Dedifferentiated amniotic fluid mesenchymal stem cell (primary cell): ENCODE data around the gene RUBCN.
"Not testable (repeated sequence)": the region's sequence is repeated elsewhere in the genome, so short reads cannot be mapped to it uniquely, and the experiment has no call there.

Source experiments
- DNase-seq: peaks from one replicate; pipeline ENCODE4 v3.0.0-alpha.2; 2016; ENCODE audit errors: extremely low spot score

The RUBCN gene

DNA sequence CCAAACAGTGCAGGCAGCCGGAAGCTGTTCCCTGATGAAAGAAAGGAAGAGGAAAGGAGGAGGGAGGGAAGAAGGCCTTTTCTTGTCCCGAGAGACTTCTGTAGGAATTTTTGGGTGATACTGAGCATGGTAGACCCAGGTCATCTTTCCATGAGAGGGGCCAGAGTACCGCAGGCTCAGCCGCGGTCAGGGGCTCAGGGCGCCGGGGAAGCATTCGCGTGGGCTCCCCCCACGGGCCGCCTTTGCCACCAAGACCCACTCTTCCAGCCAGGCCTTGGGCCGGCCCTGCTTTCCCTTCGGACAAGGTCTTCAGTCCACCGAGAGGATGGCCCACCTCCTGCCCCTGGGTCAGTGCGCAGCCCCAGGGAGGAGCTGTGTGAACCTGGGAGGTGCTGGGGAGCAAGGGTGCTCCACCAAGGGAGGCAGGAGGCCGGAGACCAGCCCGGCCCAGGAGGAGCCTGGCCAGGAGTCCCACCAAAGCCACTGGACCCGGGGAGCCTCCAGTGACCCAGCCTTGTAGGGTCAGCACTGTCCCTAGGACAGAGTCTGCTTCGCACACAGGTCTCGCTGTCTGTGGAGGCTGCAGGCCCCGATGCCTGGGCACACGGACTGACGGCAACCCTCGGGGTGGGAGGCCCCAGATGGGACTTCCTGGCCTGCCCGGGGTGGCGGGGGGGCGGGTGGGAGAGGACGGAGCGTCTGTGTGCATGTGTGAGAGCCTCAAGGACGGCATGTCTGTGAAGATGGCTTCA is 79.0 kb downstream of the RUBCN start:
- not testable (repeated sequence) for DNase-seq

DNA sequence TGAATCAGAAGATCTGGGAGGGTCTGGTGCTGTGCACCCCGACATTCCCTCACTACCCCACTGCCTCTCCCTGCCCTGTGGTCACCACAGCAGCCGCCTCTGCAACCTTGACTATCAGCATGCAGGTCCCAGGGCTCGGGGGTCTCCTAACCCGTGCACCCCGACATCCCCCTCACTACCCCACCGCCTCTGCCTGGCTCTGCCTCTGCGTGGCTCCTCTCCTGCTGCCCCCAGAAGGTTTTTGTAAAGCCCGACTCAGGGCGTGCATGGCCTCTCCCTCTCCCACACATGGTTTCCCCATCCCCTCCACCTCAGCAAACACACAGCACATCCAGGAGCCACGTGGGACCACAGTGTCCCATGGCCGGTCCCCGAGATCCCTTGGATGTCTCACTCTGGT is 79.7 kb downstream of the RUBCN start:
- not testable (repeated sequence) for DNase-seq

DNA sequence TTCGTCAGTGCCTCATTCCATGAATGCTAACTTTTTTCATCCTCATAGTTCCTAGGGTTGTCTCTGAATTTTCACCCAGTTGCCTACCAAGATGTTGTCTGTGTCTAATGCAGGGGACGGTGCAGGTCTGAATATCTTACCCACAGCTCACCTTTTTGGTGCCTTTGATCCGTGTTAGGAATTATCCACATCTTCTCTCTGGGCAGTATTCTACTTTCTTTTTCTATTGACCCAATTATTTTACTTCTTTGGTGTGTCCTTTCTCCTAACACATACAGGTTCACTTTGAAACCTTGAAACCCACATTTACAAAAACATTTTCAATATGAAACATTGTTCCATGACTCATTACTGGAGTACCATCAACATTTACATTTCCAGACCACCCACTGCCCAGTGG is 80.6 kb downstream of the RUBCN start:
- not testable (repeated sequence) for DNase-seq

DNA sequence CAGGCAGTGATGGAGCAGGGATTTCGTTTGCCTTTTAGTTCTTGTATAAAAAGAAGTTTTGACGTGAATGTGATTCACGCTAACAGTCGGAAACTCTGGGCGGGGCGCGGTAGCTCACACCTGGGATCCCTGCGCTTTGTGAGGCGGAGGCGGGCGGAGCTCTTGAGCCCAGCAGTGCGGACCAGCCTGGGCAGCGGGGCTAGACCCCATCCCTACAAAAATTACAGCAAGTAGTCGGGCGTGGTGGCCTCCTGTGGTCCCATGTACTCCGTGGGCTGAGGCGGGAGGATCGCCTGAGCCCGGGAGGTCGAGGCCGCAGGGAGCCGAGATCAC is 81.7 kb downstream of the RUBCN start:
- DNase-seq = not testable (repeated sequence)

DNA sequence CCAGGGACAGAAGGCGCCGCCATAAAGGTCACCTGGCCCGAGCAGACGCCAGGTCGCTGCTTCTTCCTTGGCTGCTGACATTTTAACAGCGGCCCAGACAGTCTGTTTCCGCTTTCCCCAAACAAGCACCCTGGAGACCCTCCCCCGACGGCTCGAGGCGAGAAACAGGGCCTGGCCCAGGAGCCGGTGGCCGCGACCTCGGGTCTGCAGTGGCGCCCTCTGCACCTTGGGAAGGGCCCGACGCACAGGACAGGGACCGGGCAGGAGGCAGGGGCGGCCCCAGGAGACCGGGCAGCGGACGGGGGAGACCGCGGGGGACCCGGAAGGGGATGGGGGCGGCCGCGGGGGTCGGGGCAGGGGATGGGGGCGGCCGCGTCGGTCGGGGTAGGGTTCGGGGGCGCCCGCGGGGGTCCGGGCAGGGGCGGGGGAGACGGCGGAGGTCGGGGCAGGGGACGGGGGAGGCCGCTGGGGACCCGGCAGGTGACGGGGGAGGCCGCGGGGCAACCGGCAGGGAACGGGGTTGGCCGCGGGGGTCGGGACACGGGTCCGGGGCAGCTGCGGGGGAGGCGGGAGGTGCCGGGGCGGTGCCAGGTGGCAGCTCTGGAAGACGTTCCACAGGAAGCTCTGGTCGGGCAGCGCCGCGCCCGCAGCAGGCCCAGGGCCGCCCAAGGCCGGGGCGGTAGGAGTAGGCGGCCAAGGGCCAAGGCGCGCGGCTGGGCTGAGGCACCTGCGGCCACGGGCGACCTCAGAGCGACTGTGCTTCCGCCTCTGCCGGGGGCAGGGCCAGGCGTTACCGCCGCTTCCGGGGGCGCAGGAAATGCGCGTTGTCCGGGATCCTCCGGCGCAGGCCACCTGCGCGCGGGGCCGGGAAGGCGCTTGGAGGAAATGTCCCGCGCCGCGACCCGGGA is 82.4 kb downstream of the RUBCN start:
- DNase-seq = not testable (repeated sequence)

DNA sequence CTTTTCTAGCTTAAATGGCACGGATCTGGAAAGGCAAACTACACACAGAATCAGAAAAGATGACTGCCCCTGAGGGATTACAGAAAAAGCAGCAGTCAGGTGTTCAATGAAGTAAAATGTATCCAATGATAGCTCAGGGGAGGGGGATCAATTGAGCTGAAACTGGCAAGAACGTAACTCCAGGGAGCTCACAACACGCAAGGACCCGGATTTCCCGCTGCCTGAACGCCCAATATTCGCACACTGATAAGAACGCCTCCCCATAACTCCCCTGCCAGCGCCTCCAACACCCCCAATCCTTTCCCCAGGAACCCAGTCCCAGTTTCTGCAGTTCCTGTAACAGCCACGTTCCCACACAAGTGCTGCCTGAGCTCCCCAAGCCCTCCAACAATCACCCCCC is 83.8 kb downstream of the RUBCN start:
- DNase-seq = not testable (repeated sequence)

DNA sequence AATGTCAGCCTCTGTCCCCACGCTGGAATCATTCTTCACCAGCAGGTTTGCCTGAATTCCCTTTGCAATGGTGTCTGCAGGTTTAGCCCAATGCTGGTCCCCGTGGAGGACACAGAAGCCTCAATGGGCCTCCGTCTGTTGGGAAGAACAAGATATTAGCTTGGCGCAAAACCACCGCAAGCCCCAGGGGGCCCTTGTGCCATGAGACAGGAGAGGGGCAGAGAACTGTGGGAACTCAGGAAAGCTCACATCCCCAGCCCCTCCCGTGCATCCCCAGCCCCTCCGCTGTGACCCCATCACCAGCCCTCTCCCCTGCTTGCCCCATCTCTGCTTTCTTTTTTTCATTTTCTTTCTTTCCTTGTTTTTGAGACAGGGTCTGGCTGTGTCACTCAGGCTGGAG is 89.1 kb downstream of the RUBCN start:
- DNase-seq = not testable (repeated sequence)

DNA sequence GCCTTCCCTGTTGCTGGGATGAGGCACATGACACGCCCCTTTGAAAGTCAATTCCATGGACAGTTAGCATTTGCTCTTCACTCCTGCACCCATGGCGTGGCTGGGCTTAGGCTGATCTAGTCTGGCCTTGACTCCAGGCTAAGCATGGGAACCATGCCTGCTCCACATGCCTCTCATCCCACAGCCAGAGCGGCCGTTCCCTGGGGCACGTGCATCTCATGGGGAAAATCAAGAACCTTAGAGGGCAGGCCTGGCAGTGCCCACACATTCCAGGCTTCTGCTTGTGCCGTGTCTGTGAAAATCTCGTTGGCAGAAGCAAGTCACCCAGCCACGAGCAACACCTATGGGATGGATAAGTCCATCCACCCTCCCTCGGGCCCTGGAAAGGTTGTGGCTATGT is 89.5 kb downstream of the RUBCN start:
- not testable (repeated sequence) for DNase-seq

DNA sequence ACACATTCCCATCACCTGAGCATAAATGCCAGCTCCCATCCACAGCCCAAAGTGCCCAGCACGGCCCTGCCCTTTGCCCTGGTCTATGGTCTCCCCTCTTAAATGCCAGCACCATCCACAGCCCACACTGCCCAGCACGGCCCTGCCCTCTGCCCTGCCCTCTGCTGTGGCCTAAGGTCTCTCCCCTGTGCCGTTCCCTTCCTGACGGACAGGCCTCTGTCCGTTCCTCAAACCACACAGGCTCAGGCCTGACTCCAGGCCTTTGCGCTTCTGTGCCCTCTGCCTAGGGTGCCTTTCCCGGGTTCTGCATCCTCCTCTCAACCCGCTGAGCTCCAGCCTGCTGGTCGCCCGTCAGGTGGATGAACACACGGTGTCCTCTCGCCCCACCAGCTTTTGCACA is 90.4 kb downstream of the RUBCN start:
- DNase-seq = not testable (repeated sequence)

DNA sequence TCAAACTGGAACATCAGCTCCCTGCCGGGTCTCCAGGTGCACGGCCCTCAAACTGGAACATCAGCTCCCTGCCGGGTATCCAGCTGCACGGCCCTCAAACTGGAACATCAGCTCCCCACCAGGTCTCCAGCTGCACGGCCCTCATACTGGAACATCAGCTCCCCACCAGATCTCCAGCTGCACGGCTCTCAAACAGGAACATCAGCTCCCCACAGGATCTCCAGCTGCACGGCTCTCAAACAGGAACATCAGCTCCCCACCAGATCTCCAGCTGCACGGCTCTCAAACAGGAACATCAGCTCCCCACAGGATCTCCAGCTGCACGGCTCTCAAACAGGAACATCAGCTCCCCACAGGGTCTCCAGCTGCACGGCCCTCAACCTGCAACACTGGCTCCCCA is 99.1 kb downstream of the RUBCN start:
- DNase-seq = not testable (repeated sequence)

DNA sequence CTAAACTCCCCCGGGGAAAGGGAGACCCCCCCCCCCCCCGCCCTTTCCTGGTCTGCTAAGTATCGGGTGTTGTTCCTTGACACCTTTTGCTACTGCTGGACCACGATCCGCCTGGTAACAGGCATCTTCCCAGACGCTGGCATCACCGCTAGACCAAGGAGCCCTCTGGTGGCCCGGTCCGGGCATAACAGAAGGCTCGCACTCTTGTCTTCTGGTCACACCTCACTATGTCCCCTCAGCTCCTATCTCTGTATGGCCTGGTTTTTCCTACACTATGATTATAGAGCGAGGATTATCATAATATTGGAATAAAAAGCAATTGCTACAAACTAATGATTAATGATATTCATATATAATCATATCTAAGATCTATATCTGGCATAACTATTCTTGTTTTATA is 104.7 kb downstream of the RUBCN start:
- not testable (repeated sequence) for DNase-seq

DNA sequence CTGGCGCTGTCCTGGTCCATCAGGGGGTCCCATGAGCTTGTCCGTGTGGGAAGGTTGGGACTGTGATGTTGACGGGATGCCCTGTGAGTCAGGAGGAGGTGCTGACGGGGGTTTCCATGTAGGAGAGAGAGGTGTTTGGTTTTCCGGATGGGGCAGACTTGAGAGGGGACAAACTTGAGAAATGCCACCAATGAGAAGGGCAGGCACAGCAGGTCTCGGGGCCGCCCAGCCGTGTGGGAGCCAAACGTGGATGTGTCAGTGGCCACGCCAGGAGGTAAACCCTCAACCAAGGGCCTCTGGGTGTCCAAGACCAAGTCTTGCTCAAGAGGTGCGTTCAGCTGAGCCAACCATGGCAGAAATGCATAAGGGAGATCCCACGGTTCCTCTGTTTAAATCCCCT is 105.9 kb downstream of the RUBCN start:
- DNase-seq = not testable (repeated sequence)

DNA sequence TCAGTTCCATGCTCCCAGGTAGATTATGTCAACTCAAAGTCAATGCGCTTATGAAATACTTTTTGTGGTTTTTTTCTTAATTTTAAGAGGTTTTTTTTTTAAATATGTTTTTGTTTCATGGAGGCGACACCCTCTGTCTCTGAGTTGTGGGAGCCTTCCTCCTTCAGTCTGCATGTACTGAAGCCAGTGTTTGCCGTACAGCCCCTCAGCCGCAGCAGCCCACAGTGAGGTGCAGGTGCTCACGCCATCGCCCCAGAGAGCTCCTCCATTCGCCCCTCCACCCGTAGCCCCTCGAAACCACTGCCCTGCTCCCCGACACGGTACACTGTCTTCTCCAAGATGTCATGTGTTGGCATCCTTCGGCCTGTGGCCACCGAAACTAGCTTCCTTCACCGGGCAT is 107.4 kb downstream of the RUBCN start:
- DNase-seq = not testable (repeated sequence)

DNA sequence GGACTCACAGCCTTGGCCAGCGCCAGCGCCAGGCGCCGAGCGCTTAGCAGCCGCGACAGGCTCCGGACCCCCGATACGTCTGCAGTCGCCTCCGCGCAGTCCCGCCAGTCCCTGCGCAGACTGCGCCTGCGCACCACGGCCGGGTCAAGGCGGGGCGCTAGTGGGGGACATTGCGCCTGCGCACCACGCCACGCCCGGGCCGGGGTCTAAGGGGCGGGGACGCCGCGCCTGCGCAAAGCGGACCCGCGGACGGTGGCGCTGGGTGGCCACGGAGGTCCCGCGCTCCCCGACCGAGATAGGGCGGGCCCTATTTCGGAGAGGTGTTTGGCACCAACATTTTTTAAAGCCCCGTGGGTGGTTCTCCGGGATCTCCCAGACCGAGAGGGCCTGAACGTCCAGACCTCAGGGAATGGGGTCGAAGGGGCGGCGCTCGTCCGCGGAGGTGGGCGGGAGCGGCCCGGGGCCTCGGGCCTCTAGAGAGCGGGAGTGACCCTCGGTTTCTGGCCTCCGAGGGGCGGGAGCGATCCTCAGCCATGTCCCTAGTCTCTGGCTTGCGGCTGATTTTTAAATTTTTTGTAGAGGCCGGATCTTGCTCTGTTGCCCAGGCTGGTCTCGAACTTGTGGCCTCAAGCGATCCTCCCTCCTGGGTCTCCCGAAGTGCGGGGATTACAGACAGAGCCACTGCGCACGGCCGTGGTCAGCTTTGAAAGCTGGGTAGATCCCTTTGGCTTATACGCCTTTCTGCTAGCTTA is 108.8 kb downstream of the RUBCN start:
- peak; percentile 35 for DNase-seq

DNA sequence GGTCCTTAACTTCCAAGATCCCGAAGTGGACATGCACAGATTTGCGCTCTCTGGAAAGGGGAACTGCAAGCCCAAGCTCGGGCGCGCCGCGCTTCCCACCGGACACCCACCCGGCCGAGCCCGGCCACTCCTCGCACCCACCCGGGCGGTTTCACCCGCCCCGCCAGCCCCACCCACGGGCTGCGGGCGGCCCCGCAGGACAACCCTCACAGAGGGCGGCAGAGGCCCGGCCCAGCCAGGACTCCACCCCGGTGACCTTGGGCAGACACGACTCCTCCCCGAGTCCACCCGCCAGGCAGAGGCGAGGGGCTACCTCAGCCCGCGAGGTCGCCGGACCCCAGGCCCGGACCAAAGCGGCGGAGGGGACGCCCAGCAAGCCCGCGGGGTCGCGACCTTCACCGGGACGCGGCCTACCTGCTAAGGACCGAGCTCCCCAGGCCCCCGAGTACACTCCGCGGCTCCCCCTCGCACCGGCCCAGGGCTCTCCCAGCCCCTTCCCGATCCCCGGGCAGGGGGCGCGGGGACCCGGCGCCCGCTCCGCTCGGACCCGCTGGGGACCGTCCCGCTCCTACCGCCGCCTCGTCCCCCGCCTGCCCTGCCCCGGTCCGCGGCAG is 109.4 kb downstream of the RUBCN start:
- DNase-seq = not testable (repeated sequence)

DNA sequence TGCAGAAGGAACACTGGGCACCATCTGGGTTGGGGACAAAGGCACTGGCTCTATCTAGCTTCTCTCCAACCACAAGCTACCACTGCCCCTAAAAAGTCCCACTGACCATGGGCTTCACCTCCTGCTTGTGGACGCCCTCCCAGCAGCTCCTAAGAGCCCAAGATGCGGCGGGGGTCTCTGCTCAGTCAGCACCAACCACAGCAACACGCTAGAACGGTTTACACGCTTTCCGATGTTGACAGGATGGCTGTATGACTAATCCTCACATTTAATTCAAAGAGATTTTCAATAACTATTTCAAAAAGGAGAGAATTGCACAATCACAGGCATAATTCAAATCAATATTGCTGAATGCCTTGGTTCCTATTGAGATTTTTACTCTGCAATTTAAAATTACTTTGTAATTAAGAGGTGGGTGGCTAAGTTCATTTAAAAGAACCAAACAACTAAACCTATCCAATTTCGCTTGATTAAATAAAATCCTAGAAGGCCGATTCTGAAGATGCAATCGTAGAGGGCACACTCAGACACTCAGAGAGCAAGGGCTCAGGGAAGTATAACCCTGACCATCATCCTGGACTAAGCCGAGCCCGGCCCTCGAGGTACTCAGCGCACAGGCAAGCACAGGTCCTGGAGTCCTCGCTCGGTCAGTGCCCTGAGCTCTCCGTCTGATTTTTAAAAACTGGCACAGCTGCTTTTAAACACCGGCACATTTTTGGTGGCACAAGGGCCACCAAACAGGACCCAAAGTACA is 110.1 kb downstream of the RUBCN start:
- not testable (repeated sequence) for DNase-seq

DNA sequence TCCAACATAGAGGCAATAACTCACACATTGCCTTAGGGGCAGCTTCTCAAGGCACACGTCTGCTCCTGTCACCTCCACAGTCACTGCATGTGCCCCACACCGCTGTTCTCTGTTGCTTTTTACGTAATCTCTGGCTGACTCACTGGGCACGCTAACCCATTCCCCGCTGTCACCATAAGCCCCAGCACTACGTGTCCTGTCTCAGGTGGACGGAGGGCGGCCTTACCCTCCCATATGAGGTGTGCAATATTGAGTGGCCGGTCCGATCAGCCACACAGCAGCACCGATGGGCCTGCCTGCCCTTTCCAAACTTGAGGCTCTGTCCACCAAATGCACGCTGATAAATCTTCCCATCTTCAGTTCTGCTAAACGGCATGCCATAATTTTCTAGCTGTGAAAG is 115.2 kb downstream of the RUBCN start:
- not testable (repeated sequence) for DNase-seq
